ENCODE measurements around the gene PRKCB. TPM values are rescaled to one million over a fixed set of nuclear protein-coding genes. Genes with fewer than 3 reads are reported as not detected.
"Not testable (repeated sequence)": the region's sequence is repeated elsewhere in the genome, so short reads cannot be mapped to it uniquely, and the experiment has no call there.

Gene PRKCB
- total RNA-seq, 2 experiments from 2014 or later, result 101 to 105 TPM

DNA sequence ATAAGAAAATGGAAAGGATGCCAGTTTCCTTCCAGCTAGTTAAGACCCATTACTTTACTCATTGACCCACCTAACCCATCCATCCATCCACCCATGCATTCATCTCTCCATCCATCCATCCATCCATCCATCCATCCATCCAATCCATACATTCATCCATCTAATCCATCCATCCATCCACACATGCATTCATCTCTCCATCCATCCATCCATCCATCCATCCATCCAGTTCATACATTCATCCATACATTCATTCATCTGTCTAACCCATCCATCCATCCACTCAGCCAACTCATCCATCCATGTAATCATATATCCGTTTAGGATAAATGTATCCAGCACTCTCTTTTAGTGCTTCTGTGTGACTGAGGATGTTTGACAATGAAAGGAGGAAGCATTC lies 241.5 kb downstream of the PRKCB start:
- Mint-ChIP-seq H3K36me3 (ENCODE audit: low read depth) (no peaks in the 10 kb centered on the region), H3K9me3 (ENCODE audit: insufficient read depth) (no peaks in the 10 kb centered on the region), H3K4me3 (no peak overlapping the region), H3K27me3 (ENCODE audit: low read depth) (no peaks in the 10 kb centered on the region), H3K27ac (peak overlapping the region; percentile 7), H3K4me1 (ENCODE audit: low read depth) (peaks cover 18% of the 10 kb centered on the region)
- ChIA-PET POLR2A (no interaction called here), CTCF (no interaction called here)
- DNase-seq, result no peak
- no peak for ATAC-seq

GRCh38 chr16:24077966-24078365 lies 242.2 kb downstream of the PRKCB start:
- no peaks in the 10 kb centered on the region for H3K9me3 Mint-ChIP-seq (ENCODE audit: insufficient read depth)

DNA sequence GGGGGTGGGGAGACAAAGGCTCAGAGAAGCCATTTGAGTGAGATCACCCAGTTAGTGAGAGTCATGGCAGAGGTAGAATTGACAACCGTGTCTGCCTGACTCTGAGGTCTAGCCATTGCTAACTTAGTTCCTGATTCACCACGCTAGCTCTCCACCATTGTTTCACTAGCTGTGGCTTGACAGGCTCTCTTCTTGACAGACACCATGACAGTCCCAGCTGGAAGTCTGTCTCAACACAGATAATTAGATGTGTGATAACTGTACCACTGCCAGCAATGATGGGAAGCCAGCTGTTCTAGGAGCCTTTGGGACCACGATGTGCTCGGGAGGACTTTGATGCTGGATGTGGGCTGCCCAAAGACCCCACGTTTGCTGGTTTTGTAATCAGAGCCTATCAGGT lies 249.9 kb downstream of the PRKCB start:
- H3K36me3 Mint-ChIP-seq (ENCODE audit: low read depth), result peaks cover 26% of the 10 kb centered on the region
- H3K27me3 Mint-ChIP-seq (ENCODE audit: low read depth), result no peaks in the 10 kb centered on the region
- ATAC-seq (no peak), DNase-seq (no peak)
- no peak overlapping the region for H3K27ac Mint-ChIP-seq
- H3K4me3 Mint-ChIP-seq, result no peak overlapping the region
- CTCF ChIA-PET, result interaction anchor here (1.3 kb wide), 1 partner anchor 14 kb away, joined by 4 read pairs; no protein-coding TSS in a partner anchor
- H3K9me3 Mint-ChIP-seq (ENCODE audit: insufficient read depth), result peaks cover 9% of the 10 kb centered on the region
- no peaks in the 10 kb centered on the region for H3K4me1 Mint-ChIP-seq (ENCODE audit: low read depth)
- POLR2A ChIA-PET, result no interaction called here

More at GRCh38 chr16:24077966-24078365, 242.2 kb downstream of the PRKCB start:
- Mint-ChIP-seq H3K4me1 (ENCODE audit: low read depth) (peaks cover 11% of the 10 kb centered on the region), H3K36me3 (ENCODE audit: low read depth) (no peaks in the 10 kb centered on the region), H3K4me3 (no peak overlapping the region), H3K27me3 (ENCODE audit: low read depth) (no peaks in the 10 kb centered on the region), H3K27ac (no peak overlapping the region)
- ChIA-PET CTCF (no interaction called here), POLR2A (no interaction called here)
- DNase-seq, result no peak
- no peak for ATAC-seq

DNA sequence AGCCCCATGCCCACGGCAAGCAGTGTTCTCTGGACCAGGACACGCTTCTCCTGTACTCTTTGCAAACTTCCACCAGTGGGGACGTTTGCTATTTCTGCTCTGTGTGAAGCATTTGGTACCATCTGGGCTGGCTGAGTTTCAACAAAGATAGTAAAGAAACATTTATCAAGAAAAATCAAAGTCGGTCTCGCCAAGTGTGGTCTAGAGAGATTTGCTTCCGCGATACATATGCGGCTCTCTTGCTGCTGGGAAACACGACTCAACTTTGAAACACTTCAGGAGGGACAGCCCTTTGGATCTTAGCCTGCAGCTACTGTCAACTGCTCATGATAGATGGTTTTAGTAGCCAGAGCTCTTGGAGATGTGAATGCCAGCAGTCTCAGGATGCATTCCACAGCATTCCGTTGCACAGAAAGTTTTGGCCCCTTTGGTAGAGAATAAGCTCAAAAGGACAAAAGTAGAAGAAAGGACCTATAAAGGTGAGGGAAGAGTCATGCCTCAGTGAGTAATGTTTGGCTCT lies 252.2 kb downstream of the PRKCB start:
- ChIA-PET CTCF (interaction anchor here (0.6 to 2.9 kb wide), 3 partner anchors 17 to 165 kb away, joined by 3 to 12 read pairs (median 4); no protein-coding TSS in a partner anchor), POLR2A (no interaction called here)
- peaks cover 26% of the 10 kb centered on the region for H3K9me3 Mint-ChIP-seq (ENCODE audit: insufficient read depth)
- DNase-seq (no peak), ATAC-seq (no peak)
- peaks cover 48% of the 10 kb centered on the region for H3K36me3 Mint-ChIP-seq (ENCODE audit: low read depth)
- H3K27ac Mint-ChIP-seq, result no peak overlapping the region
- H3K4me1 Mint-ChIP-seq (ENCODE audit: low read depth), result peaks cover 13% of the 10 kb centered on the region
- H3K4me3 Mint-ChIP-seq, result no peak overlapping the region
- H3K27me3 Mint-ChIP-seq (ENCODE audit: low read depth), result no peaks in the 10 kb centered on the region

DNA sequence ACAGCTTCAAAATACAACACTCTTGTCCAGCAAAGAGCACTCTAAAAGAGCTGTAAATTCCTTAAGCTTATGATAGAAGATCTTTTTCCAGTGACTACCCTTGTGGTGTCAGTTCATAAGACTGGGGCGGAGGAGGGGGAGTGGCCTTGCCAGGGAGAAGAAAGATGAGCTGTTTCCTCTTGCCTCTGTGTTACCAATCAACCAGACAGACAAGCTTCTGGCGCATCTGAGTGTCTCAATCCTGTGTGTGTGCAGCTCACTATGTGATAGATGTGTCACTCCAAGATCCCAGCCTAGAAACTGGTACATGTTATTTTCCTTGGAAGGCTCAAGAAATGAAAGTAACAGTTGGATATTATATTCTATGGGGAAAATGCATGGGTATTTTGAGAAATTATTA lies 253.0 kb downstream of the PRKCB start:
- peaks cover 16% of the 10 kb centered on the region for H3K4me1 Mint-ChIP-seq (ENCODE audit: low read depth)
- no peaks in the 10 kb centered on the region for H3K27me3 Mint-ChIP-seq (ENCODE audit: low read depth)
- H3K4me3 Mint-ChIP-seq, result no peak overlapping the region
- peaks cover 56% of the 10 kb centered on the region for H3K36me3 Mint-ChIP-seq (ENCODE audit: low read depth)
- DNase-seq (no peak), ATAC-seq (no peak)
- ChIA-PET CTCF (interaction anchor here (0.6 to 2.9 kb wide), 3 partner anchors 18 to 165 kb away, joined by 3 to 12 read pairs (median 4); no protein-coding TSS in a partner anchor), POLR2A (no interaction called here)
- H3K27ac Mint-ChIP-seq, result no peak overlapping the region
- peaks cover 26% of the 10 kb centered on the region for H3K9me3 Mint-ChIP-seq (ENCODE audit: insufficient read depth)

DNA sequence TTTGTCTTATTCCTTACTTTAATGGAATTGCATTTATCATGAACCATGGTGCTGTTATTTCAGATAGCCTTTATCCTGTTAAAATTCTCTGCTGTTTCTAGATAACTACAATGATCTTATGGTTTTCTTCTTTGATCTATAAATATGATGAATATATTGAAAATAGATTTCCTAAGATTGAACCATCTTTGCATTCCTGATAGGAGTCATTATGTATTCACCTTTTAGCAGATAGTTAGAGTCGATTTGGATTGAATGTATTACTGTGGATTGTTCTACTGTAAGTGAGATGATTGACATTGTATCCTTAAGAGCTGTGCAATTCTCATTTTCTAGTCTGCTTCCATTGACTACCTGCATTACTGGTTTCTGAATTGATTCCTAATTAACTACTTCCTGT lies 255.3 kb downstream of the PRKCB start:
- H3K27me3 Mint-ChIP-seq (ENCODE audit: low read depth), result no peaks in the 10 kb centered on the region
- H3K4me1 Mint-ChIP-seq (ENCODE audit: low read depth), result peaks cover 16% of the 10 kb centered on the region
- no peak overlapping the region for H3K27ac Mint-ChIP-seq
- ChIA-PET POLR2A (interaction anchor here (0.7 kb wide), 1 partner anchor 151 kb away, joined by 3 read pairs; no protein-coding TSS in a partner anchor), CTCF (no interaction called here)
- ATAC-seq (no peak), DNase-seq (no peak)
- no peak overlapping the region for H3K4me3 Mint-ChIP-seq
- peaks cover 75% of the 10 kb centered on the region for H3K36me3 Mint-ChIP-seq (ENCODE audit: low read depth)
- peaks cover 26% of the 10 kb centered on the region for H3K9me3 Mint-ChIP-seq (ENCODE audit: insufficient read depth)

GRCh38 chr16:24093049-24093448 lies 257.3 kb downstream of the PRKCB start:
- ChIA-PET POLR2A (no interaction called here), CTCF (interaction anchor here (1.1 kb wide), 1 partner anchor 160 kb away, joined by 6 read pairs; no protein-coding TSS in a partner anchor)
- H3K36me3 Mint-ChIP-seq (ENCODE audit: low read depth), result peaks cover 77% of the 10 kb centered on the region
- H3K4me3 Mint-ChIP-seq, result no peak overlapping the region
- DNase-seq (no peak), ATAC-seq (no peak)
- H3K4me1 Mint-ChIP-seq (ENCODE audit: low read depth), result peaks cover 16% of the 10 kb centered on the region
- H3K9me3 Mint-ChIP-seq (ENCODE audit: insufficient read depth), result peaks cover 26% of the 10 kb centered on the region
- H3K27ac Mint-ChIP-seq, result peak overlapping the region; percentile 35
- H3K27me3 Mint-ChIP-seq (ENCODE audit: low read depth), result no peaks in the 10 kb centered on the region

DNA sequence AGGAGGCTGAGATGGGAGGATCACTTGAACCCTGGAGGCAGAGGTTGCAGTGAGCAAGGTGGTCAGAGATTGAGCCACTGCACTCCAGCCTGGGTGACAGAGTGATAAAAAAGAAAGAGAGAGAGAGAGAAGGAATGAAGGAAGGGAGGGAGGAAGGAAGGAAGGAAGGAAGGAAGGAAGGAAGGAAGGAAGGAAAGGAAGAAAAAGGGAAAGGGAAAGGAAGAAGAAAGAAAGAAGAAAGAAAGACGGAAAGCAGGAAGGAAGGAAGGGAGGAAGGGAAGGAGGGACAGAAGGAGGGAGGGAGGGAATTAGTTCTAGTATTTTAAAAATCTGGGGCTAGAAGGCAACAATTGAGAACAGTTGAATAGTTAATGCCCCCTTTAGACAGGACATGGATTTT lies 258.9 kb downstream of the PRKCB start:
- H3K9me3 Mint-ChIP-seq (ENCODE audit: insufficient read depth), result peaks cover 26% of the 10 kb centered on the region
- peaks cover 69% of the 10 kb centered on the region for H3K36me3 Mint-ChIP-seq (ENCODE audit: low read depth)
- ATAC-seq (no peak), DNase-seq (no peak)
- no peak overlapping the region for H3K27ac Mint-ChIP-seq
- H3K4me3 Mint-ChIP-seq, result no peak overlapping the region
- POLR2A ChIA-PET, result no interaction called here
- H3K27me3 Mint-ChIP-seq (ENCODE audit: low read depth), result no peaks in the 10 kb centered on the region
- peaks cover 16% of the 10 kb centered on the region for H3K4me1 Mint-ChIP-seq (ENCODE audit: low read depth)
- CTCF ChIA-PET, result no interaction called here

DNA sequence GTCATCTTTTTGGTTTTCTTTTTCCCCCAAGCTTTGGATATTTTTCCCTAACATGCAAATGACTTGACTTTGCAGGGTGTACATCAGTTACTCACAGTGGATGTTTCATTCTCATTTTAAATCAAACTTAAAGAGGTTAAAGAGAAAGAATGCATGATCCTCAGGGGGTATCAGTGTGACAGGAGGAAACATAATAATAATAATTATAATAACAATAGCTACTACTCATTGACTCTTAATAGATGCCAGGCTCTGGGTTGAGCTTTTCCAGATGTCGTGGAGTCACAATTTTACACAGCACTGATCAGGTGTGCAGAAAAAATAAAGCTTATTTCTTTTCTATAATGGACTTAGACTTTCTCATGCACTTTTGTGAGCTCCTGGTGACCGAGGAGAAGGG lies 263.1 kb downstream of the PRKCB start:
- Mint-ChIP-seq H3K4me3 (no peak overlapping the region), H3K27ac (no peak overlapping the region), H3K27me3 (ENCODE audit: low read depth) (no peaks in the 10 kb centered on the region), H3K9me3 (ENCODE audit: insufficient read depth) (no peaks in the 10 kb centered on the region), H3K4me1 (ENCODE audit: low read depth) (no peaks in the 10 kb centered on the region), H3K36me3 (ENCODE audit: low read depth) (peaks cover 31% of the 10 kb centered on the region)
- ChIA-PET CTCF (interaction anchor here (1.6 to 1.8 kb wide), 2 partner anchors 28 to 295 kb away, joined by 5 to 6 read pairs; no protein-coding TSS in a partner anchor), POLR2A (no interaction called here)
- ATAC-seq (no peak), DNase-seq (no peak)

DNA sequence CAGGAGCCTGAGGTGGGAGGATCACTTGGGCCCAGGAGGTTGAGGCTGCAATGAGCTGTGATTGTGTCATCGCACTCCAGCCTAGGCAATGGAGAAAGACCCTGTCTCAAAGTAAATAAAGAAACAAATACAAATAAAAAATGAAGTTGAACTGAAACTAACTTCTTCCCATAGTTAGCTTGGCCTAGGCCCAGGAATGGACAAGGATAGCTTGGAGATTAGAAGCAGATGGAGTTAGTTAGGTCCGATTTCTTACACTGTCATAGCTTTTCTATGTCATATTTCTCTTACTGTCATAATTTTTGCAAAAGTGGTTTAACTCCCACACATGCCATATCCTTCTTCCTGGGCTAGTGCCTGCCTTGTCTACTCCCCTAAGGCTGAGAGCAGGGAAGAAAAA lies 265.6 kb downstream of the PRKCB start:
- Mint-ChIP-seq H3K4me3 (no peak overlapping the region), H3K27ac (no peak overlapping the region), H3K4me1 (ENCODE audit: low read depth) (no peaks in the 10 kb centered on the region), H3K9me3 (ENCODE audit: insufficient read depth) (peaks cover 3% of the 10 kb centered on the region), H3K27me3 (ENCODE audit: low read depth) (no peaks in the 10 kb centered on the region), H3K36me3 (ENCODE audit: low read depth) (peaks cover 22% of the 10 kb centered on the region)
- ChIA-PET CTCF (interaction anchor here (1.4 kb wide), 1 partner anchor 30 kb away, joined by 3 read pairs; no protein-coding TSS in a partner anchor), POLR2A (no interaction called here)
- DNase-seq (no peak), ATAC-seq (no peak)

- peaks cover 3% of the 10 kb centered on the region for H3K9me3 Mint-ChIP-seq (ENCODE audit: insufficient read depth)
- H3K4me3 Mint-ChIP-seq, result no peak overlapping the region
- DNase-seq (no peak), ATAC-seq (no peak)
- POLR2A ChIA-PET, result no interaction called here
- H3K36me3 Mint-ChIP-seq (ENCODE audit: low read depth), result peaks cover 25% of the 10 kb centered on the region
- H3K4me1 Mint-ChIP-seq (ENCODE audit: low read depth), result no peaks in the 10 kb centered on the region
- H3K27me3 Mint-ChIP-seq (ENCODE audit: low read depth), result no peaks in the 10 kb centered on the region
- H3K27ac Mint-ChIP-seq, result no peak overlapping the region
- CTCF ChIA-PET, result no interaction called here
Measured at GRCh38 chr16:24102209-24102660, 266.5 kb downstream of the PRKCB start.

- H3K4me3 Mint-ChIP-seq; H3K4me1 Mint-ChIP-seq (ENCODE audit: low read depth); ATAC-seq; DNase-seq; CTCF ChIA-PET; H3K27me3 Mint-ChIP-seq (ENCODE audit: low read depth); H3K9me3 Mint-ChIP-seq (ENCODE audit: insufficient read depth); POLR2A ChIA-PET; H3K27ac Mint-ChIP-seq: not testable (repeated sequence)
- peaks cover 18% of the 10 kb centered on the region for H3K36me3 Mint-ChIP-seq (ENCODE audit: low read depth)
Measured at GRCh38 chr16:24105471-24105870, 269.7 kb downstream of the PRKCB start.

- POLR2A ChIA-PET; CTCF ChIA-PET; H3K9me3 Mint-ChIP-seq (ENCODE audit: insufficient read depth); H3K4me1 Mint-ChIP-seq (ENCODE audit: low read depth); DNase-seq; H3K27me3 Mint-ChIP-seq (ENCODE audit: low read depth); H3K27ac Mint-ChIP-seq; ATAC-seq; H3K4me3 Mint-ChIP-seq: not testable (repeated sequence)
- peaks cover 20% of the 10 kb centered on the region for H3K36me3 Mint-ChIP-seq (ENCODE audit: low read depth)
Measured at GRCh38 chr16:24108090-24108489, 272.3 kb downstream of the PRKCB start.
